ENCODE results near the gene CDKAL1.

- TF ChIP-seq GABPA (IDR thresholded peaks at IDR 0.05; ENCODE audit: borderline replicate concordance, insufficient read depth, low read length): no peak
- TF ChIP-seq, protein P1, sequence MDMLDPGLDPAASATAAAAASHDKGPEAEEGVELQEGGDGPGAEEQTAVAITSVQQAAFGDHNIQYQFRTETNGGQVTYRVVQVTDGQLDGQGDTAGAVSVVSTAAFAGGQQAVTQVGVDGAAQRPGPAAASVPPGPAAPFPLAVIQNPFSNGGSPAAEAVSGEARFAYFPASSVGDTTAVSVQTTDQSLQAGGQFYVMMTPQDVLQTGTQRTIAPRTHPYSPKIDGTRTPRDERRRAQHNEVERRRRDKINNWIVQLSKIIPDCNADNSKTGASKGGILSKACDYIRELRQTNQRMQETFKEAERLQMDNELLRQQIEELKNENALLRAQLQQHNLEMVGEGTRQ (IDR thresholded peaks at IDR 0.05; ENCODE audit: low read length): no peak
- TF ChIP-seq POLR2A (IDR thresholded peaks at IDR 0.05; ENCODE audit: control extremely low read depth in 1 of 2, low read depth in 2 of 2, low read length in 2 of 2): no peak
- no peak for TF ChIP-seq RBBP5 (IDR thresholded peaks at IDR 0.05; ENCODE audit: borderline replicate concordance, low read depth, low read length)
- no peak for TF ChIP-seq SUZ12 (IDR thresholded peaks at IDR 0.05; ENCODE audit: low read length)
- TF ChIP-seq JUN (IDR thresholded peaks at IDR 0.05; ENCODE audit: low read depth, low read length): no peak
- no peak for TF ChIP-seq CREB1 (IDR thresholded peaks at IDR 0.05)
- TF ChIP-seq, protein P2, sequence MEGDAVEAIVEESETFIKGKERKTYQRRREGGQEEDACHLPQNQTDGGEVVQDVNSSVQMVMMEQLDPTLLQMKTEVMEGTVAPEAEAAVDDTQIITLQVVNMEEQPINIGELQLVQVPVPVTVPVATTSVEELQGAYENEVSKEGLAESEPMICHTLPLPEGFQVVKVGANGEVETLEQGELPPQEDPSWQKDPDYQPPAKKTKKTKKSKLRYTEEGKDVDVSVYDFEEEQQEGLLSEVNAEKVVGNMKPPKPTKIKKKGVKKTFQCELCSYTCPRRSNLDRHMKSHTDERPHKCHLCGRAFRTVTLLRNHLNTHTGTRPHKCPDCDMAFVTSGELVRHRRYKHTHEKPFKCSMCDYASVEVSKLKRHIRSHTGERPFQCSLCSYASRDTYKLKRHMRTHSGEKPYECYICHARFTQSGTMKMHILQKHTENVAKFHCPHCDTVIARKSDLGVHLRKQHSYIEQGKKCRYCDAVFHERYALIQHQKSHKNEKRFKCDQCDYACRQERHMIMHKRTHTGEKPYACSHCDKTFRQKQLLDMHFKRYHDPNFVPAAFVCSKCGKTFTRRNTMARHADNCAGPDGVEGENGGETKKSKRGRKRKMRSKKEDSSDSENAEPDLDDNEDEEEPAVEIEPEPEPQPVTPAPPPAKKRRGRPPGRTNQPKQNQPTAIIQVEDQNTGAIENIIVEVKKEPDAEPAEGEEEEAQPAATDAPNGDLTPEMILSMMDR (IDR thresholded peaks at IDR 0.05; ENCODE audit: control extremely low read depth in 1 of 3, insufficient read depth in 1 of 3, low read depth in 1 of 3, low read length in 3 of 3): no peak
- no peak for TF ChIP-seq RXRA (IDR thresholded peaks at IDR 0.05; ENCODE audit: insufficient read depth, low read depth, low read length)
These were observed 46.8 kb downstream of the CDKAL1 start for GRCh38 chr6:20581070-20581469.

Measured in H1 (cell line).